CD4-positive, alpha-beta T cell treated with Interleukin-6 for 4 hours (primary cell): ENCODE data around the gene MACROD2.

Experiments used
- DNase-seq: peaks from one replicate; pipeline ENCODE4 v3.0.0-alpha.2; 2020; ENCODE audit warnings: mixed read lengths

Gene MACROD2

DNA sequence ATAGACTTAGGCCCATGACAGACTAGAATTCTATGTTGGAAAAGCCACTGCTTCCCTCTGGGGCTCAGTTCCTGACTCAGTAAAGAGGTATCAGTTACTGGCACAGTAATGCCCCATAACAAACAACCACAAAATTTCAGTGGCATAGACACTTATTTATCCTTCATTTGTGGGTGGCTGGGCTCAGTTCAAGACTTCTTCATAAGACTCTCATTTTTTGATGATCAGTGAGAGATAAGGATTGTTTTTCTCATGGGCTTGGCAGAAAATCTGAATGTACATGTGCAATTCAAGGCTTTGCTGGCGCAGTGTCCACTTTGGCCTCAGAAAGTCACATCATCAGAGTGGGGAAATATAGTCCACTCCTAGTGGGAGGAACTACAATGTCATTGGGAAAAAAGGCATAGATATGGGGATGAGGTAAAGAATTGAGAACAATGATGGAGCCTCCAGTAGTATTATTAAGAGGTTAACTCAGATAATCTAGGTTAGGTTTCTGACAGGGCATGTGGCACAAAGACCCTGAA, 726.7 kb downstream of the MACROD2 start:
- no peak for DNase-seq

DNA sequence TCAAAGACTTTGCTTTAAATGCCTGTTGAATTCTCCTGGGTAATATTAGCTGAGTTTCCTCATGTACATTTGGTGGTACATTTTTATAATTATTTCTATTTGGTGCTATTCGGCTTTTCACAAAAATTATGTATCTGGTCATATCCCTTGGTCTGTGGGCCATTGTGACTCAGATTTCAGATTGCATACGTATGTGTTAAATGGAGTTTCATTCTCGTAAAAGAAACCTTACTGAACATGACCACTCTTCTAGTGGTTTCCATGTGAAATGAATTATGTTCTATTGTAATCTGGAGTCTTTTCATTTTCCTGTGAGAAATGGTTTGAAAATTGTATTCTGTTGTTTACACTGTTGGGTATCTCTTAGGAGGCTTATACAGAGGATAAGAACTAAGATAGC, 728.3 kb downstream of the MACROD2 start:
- DNase-seq = no peak

- DNase-seq = no peak
These were observed 728.7 kb downstream of the MACROD2 start for GRCh38 chr20:14724036-14724435.

- DNase-seq = no peak
These were observed 729.2 kb downstream of the MACROD2 start for GRCh38 chr20:14724468-14724867.

DNA sequence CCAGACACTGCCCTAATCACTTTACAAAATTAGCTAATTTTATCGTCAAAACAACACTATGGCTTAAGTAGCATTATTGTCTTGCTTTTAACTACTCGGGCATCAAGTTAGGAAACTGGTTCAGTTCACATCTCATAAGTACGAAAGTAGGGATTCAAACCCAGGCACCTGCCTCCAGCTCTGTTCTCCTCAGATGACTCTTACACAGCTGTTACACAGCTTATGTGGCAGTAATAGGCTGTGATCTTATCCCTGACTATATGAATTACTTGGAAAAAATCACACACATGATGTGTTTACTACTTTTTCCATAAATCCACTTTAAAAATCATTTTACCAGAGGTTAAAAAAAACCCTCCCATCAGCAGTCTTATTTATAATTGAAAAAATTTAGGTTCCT, 731.3 kb downstream of the MACROD2 start:
- no peak for DNase-seq

GRCh38 chr20:14727485-14728150, 732.3 kb downstream of the MACROD2 start:
- DNase-seq = no peak

DNA sequence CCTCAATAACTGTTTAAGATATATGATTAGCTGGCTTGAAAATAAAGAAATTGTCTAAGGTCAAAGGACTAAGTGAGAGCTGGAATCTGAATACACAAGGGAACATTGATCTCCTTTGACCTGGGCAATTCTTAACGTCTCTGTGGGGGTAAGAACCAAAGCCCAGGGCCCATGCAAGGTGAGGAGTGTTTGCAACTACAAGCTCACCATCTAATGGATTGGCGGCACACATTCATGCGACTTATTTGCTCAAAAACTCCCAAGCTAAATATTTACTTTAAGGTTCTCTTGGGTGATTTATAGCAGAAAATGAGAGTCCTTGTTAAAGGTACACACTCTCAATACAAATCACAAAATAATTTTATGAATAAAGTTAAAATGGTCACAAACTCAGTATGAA, 734.1 kb downstream of the MACROD2 start:
- no peak for DNase-seq

DNA sequence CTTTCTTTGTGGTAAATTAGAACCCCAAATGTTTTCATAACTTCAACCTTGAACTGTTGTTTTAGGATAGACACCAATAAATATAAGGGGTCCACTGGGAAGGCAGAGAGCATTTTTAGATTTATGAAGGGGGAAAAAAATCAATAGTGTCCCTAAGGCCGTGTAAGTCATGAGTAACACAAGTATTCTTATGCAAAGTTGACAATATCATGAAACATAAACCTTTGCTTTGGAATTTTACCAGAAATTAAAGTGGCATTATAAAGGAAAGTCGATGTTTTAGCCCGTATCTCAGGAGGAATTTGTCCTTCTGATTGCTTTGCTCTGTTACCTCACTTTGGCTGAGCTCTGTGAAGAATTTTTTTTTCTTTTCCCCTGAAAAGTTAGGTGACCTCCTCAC, 737.0 kb downstream of the MACROD2 start:
- no peak for DNase-seq

GRCh38 chr20:14732996-14733395, 737.7 kb downstream of the MACROD2 start:
- no peak for DNase-seq

DNA sequence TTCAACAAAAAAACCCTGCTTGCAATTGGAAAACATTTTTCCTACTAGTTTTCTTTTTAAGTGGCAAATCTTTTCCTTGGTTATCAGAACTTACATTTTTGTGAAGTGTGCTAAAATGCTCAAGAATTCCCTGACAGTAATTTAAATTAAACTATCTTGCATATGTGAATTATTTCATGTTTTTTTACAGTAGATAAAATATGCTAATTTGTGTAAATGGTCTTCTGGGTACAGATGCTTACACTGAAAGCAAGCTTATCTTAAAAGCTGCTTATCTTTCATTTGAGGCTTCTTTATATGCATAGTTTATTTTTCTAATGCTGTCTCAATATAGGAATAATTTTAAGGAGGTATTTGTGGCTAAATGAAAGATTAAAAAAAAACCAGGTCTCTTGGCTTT, 745.1 kb downstream of the MACROD2 start:
- no peak for DNase-seq

DNA sequence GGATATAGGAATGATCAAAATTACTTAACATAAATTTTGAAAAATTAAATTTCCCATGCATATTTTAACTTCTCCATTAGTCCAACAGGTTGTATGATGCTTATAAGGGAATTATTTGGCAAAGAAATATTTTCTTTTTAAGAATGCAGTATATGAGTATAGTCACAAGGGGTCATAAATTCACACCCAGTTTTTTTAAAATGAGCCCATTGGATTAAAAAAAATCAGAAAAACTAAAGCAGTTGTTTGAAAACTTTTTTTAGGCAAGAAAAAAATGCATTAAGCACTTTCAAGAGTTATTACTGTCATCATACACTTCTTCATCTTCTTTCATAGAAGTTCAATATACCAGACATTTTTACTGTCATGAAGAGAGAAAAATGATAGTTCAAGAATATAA, 746.3 kb downstream of the MACROD2 start:
- no peak for DNase-seq

GRCh38 chr20:14744723-14745122, 749.4 kb downstream of the MACROD2 start:
- DNase-seq = no peak

DNA sequence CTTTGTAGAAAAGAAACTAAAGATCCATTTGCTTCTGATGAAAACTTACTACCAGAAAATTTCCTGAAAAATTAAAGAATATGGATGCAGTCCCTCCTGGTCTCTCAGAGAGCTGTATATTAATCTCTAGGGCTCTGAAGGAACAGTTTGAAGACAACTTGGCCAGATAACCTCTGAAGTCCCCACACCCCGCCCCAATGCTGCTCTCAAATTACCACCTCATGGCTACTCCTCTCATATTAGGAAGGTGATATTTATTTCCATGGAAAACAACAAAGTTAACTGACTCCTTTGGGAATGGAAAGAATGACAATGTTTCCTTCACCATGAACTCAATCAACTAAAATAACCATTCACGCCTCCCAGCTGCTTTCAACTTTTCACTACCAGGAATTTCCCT, 750.5 kb downstream of the MACROD2 start:
- DNase-seq = no peak

- DNase-seq = no peak
These were observed 755.9 kb downstream of the MACROD2 start for GRCh38 chr20:14751191-14751590.

DNA sequence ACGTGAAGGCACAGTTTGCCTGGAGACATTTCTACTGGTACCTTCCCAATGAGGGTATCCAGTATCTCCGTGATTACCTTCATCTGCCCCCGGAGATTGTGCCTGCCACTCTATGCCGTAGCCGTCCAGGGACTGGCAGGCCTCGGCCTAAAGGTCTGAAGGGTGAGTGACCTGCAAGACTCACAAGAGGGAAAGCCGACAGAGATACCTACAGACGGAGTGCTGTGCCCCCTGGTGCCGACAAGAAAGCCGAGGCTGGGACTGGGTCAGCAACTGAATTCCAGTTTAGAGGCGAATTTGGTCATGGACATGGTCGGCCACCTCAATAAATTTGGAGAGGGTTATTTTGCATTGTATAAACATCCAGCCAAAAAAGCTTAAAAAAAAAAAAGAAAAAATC, 762.4 kb downstream of the MACROD2 start:
- no peak for DNase-seq

- DNase-seq = no peak
These were observed 763.0 kb downstream of the MACROD2 start for GRCh38 chr20:14758356-14758755.

DNA sequence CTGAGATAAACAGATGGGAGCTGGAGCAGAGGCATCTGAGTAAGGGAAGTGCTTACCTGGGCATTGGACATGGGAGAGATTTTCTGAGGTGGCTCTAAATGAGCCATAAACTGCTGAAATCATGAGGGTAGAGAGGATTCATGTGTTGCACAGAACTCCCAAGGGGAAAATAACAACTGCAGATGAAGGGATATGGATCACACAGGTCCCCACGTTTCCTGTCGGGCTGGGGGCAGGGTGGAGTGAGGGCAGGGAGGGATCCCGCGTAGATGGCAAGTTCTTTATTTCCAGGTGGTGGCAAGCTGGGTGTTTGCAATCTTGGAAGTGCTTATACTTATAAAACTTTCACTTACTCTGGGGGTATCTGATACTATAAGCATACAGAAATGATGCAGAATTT, 764.7 kb downstream of the MACROD2 start:
- no peak for DNase-seq

GRCh38 chr20:14761903-14762302, 766.6 kb downstream of the MACROD2 start:
- no peak for DNase-seq

DNA sequence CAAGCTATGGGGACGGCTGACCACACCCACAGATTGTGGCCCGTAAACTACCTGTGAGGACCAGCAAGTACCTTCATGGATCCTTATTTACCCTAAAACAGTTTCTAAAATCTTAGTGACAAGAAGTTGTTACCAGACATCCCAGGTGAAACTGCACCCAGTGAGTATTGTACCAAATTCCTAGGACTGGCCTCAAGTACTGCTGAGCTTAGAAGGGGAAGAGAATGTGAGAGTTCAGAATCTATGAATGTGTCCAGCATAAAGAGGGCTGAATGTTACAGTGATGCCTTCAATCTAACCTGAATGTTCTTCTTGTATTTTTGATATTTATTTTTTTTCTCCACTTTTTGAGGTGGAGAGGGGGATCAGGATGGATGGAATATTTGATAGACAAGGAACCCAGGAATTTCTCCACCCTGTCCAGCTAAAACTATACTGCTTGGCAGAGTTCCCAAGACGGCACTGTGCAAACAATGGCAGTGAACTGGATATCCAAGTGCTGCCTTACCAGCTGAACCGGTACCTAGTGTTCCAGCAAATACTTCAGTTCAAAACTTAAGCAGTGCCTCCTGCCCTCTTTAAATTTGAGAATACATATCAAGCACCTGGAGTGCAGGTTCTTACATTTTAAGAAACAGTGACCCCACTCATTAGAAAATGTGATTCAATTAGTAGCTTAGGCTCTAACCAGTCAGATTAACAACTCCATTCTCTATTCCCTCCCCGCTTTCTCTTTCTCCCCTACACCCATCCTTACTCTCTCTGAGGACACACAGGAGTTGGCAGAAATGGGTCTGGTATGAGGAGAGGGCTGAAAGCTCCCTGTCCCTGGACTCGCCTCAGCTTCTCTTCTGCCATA, 769.4 kb downstream of the MACROD2 start:
- DNase-seq = no peak

- DNase-seq = no peak
These were observed 770.0 kb downstream of the MACROD2 start for GRCh38 chr20:14765370-14765701.

DNA sequence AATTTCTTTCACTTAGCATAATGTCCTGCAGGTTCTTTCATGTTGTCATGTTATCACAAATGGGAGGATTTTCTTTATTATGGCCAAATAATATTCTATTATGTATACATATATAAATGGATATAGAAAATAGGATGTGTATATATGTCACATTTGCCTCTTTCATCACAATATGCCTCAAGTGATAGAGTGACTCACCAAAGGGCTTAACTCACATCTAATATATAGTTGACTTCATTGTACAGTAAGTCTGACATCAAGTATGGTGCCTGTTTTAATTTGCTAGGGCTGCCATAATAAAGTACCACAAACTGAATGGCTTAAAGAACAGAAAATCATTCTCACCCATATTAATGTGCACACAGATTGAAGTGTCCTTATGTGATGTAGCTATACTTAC, 778.2 kb downstream of the MACROD2 start:
- no peak for DNase-seq

DNA sequence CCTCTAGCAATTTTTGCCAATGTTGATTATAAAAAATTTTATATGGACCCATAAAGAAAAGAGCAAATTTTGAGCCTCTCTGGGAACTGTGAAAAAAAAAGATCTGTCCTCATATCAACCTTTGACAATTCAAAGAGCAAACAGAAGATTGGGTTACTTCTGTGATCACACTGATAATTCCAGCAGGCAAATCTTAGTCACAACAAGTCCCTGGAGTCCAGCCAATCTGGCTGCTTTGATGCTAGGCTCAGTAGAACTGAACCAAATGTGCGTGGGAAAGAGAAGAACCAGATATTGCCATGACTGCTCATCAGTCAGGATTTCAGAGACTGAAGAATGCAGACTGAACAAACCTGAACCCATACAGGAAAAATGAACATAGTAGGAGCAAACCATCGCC, 780.5 kb downstream of the MACROD2 start:
- DNase-seq = no peak

DNA sequence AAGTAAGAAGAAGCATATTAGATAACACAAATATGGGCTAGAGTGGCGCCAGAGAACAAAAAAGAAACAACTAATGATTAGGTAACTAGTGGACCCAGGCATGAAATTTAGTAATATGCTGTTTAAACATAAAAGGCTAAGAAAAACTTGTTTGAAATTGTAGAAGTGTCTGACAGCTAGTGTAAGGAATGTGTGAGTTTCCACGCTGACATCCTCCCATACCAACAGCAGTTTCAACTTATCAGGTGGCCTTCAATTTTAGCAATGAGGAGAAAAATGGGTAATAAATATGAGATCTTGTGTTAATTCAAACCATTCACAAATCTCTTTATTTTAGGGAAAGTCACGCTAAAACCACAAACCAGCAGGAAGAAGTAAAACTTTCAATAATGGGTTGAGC, 782.3 kb downstream of the MACROD2 start:
- DNase-seq = no peak

GRCh38 chr20:14778096-14778495, 782.8 kb downstream of the MACROD2 start:
- DNase-seq = no peak
